ENCODE measurements around the gene ASPSCR1.

- TF ChIP-seq CTCF (conservative IDR thresholded peaks at IDR 0.05; ENCODE audit: low read length) (no peak), EZH2phosphoT487 (IDR thresholded peaks at IDR 0.05; ENCODE audit: borderline replicate concordance, low read depth, low read length) (no peak)
These were observed 20.8 kb downstream of the ASPSCR1 start for GRCh38 chr17:81998212-81998611.
